GM18526 (cell line): ENCODE measurements around the gene VSIR.

Source experiments
- POLR2A ChIP-seq: IDR thresholded peaks from 3 replicates; pipeline ENCODE4 v1.6.1; 2011; ENCODE audit not compliant: insufficient read length; ENCODE audit errors: extremely low read depth

VSIR gene

GRCh38 chr10:71797533-71798307 is 24.4 kb upstream of the VSIR start:
- TF ChIP-seq POLR2A, result no peak

- no peak for TF ChIP-seq POLR2A
Observed at GRCh38 chr10:71796749-71797405, 23.6 kb upstream of the VSIR start.

GRCh38 chr10:71795248-71795647 is 21.9 kb upstream of the VSIR start:
- TF ChIP-seq POLR2A, result no peak

- TF ChIP-seq POLR2A, result no peak
Observed at GRCh38 chr10:71790749-71791440, 17.6 kb upstream of the VSIR start.

- TF ChIP-seq POLR2A, result no peak
Observed at GRCh38 chr10:71789871-71790270, 16.6 kb upstream of the VSIR start.

- TF ChIP-seq POLR2A, result no peak
Observed at GRCh38 chr10:71788954-71789353, 15.6 kb upstream of the VSIR start.

GRCh38 chr10:71784679-71785272 is 11.5 kb upstream of the VSIR start:
- no peak for TF ChIP-seq POLR2A

GRCh38 chr10:71783917-71784678 is 10.8 kb upstream of the VSIR start:
- no peak for TF ChIP-seq POLR2A

GRCh38 chr10:71782917-71783490 is 9.7 kb upstream of the VSIR start:
- no peak for TF ChIP-seq POLR2A

- TF ChIP-seq POLR2A, result no peak
Observed at GRCh38 chr10:71782221-71782916, 9.0 kb upstream of the VSIR start.

GRCh38 chr10:71780719-71781118 is 7.4 kb upstream of the VSIR start:
- no peak for TF ChIP-seq POLR2A

- no peak for TF ChIP-seq POLR2A
Observed at GRCh38 chr10:71780156-71780555, 6.8 kb upstream of the VSIR start.

- TF ChIP-seq POLR2A, result no peak
Observed at GRCh38 chr10:71779641-71780040, 6.3 kb upstream of the VSIR start.
